H9 (cell line): ENCODE data around the gene FAM120A. TPM values are rescaled to one million over a fixed set of nuclear protein-coding genes. Genes with fewer than 3 reads are reported as not detected.

Experiments
- DNase-seq: peaks from one replicate; pipeline ENCODE4 v3.0.0-alpha.2; 2017
- H2AFZ ChIP-seq: one replicate; pipeline ENCODE4 v1.6.1; 2013; ENCODE audit warnings: mild to moderate bottlenecking, low read length, control low read depth, moderate library complexity
- H2AK5ac ChIP-seq: 2 replicates; pipeline ENCODE4 v1.6.1; 2013; ENCODE audit warnings: low read length, control low read depth, mixed read lengths; ENCODE audit not compliant: insufficient read length
- H2BK120ac ChIP-seq: one replicate; pipeline ENCODE4 v1.6.1; 2013; ENCODE audit warnings: low read depth, mild to moderate bottlenecking, low read length, control low read depth, inconsistent platforms; ENCODE audit not compliant: poor library complexity, severe bottlenecking
- H2BK12ac ChIP-seq: 2 replicates; pipeline ENCODE4 v1.6.1; 2013; ENCODE audit warnings: low read length, control low read depth, mixed read lengths, low read depth; ENCODE audit not compliant: insufficient read length
- H2BK15ac ChIP-seq: 2 replicates; pipeline ENCODE4 v1.6.1; 2013; ENCODE audit warnings: low read depth, low read length, control low read depth
- H2BK20ac ChIP-seq: one replicate; pipeline ENCODE4 v1.6.1; 2013; ENCODE audit warnings: low read depth, mild to moderate bottlenecking, low read length, control low read depth, inconsistent platforms; ENCODE audit not compliant: poor library complexity, severe bottlenecking
- H2BK5ac ChIP-seq: 2 replicates; pipeline ENCODE4 v1.6.1; 2013; ENCODE audit warnings: low read length, control low read depth, mixed read lengths; ENCODE audit not compliant: insufficient read length
- H3K14ac ChIP-seq: 2 replicates; pipeline ENCODE4 v1.6.1; 2013; ENCODE audit warnings: low read length, control low read depth; ENCODE audit not compliant: insufficient read depth
- H3K18ac ChIP-seq: 2 replicates; pipeline ENCODE4 v1.6.1; 2013; ENCODE audit warnings: low read depth, mild to moderate bottlenecking, mixed read lengths, low read length, control low read depth; ENCODE audit not compliant: insufficient read length
- H3K23ac ChIP-seq: 2 replicates; pipeline ENCODE4 v1.6.1; 2013; ENCODE audit warnings: low read length, control low read depth, mixed read lengths, low read depth; ENCODE audit not compliant: insufficient read length
- H3K23me2 ChIP-seq: 2 replicates; pipeline ENCODE4 v1.6.1; 2013; ENCODE audit warnings: low read depth, mild to moderate bottlenecking, mixed read lengths, low read length, control low read depth; ENCODE audit not compliant: insufficient read length, poor library complexity, severe bottlenecking
- H3K27ac ChIP-seq: 2 replicates; pipeline ENCODE4 v1.5.1; 2013; ENCODE audit warnings: low read length, control low read depth, mixed read lengths, low read depth; ENCODE audit not compliant: insufficient read length
- H3K27me3 ChIP-seq: 2 replicates; pipeline ENCODE4 v1.6.1; 2013; ENCODE audit warnings: low read length, control low read depth, inconsistent platforms; ENCODE audit not compliant: insufficient read depth
- H3K4ac ChIP-seq: 2 replicates; pipeline ENCODE4 v1.6.1; 2013; ENCODE audit warnings: low read depth, mild to moderate bottlenecking, control low read depth, inconsistent platforms, low read length, moderate library complexity
- H3K4me1 ChIP-seq: 2 replicates; pipeline ENCODE4 v1.6.1; 2013; ENCODE audit warnings: low read length, control low read depth, inconsistent platforms; ENCODE audit not compliant: insufficient read depth
- H3K4me2 ChIP-seq: 2 replicates; pipeline ENCODE4 v1.6.1; 2013; ENCODE audit warnings: low read length, control low read depth, mixed read lengths; ENCODE audit not compliant: insufficient read length, insufficient read depth
- H3K56ac ChIP-seq: 2 replicates; pipeline ENCODE4 v1.6.1; 2013; ENCODE audit warnings: low read depth, mild to moderate bottlenecking, mixed read lengths, low read length, control low read depth; ENCODE audit not compliant: insufficient read length
- H3K79me1 ChIP-seq: 2 replicates; pipeline ENCODE4 v1.6.1; 2013; ENCODE audit warnings: low read depth, mild to moderate bottlenecking, moderate library complexity, low read length, control low read depth, inconsistent platforms; ENCODE audit not compliant: insufficient read depth, poor library complexity, severe bottlenecking
- H3K79me2 ChIP-seq: 2 replicates; pipeline ENCODE4 v1.6.1; 2013; ENCODE audit warnings: low read length, control low read depth, inconsistent platforms; ENCODE audit not compliant: insufficient read depth
- H3K9ac ChIP-seq: 2 replicates; pipeline ENCODE4 v1.6.1; 2013; ENCODE audit warnings: low read length, control low read depth, mixed read lengths; ENCODE audit not compliant: insufficient read length; ENCODE audit errors: extremely low read depth
- H3K9me3 ChIP-seq: one replicate; pipeline ENCODE4 v1.6.1; 2013; ENCODE audit warnings: low read depth, low read length, inconsistent platforms; ENCODE audit not compliant: control insufficient read depth
- H3T11ph ChIP-seq: one replicate; pipeline ENCODE4 v1.6.1; 2013; ENCODE audit warnings: mild to moderate bottlenecking, low read length, control low read depth, inconsistent platforms
- H4K20me1 ChIP-seq: one replicate; pipeline ENCODE4 v1.6.1; 2013; ENCODE audit not compliant: control insufficient read depth, insufficient read length, insufficient read depth
- H4K5ac ChIP-seq: 2 replicates; pipeline ENCODE4 v1.6.1; 2013; ENCODE audit warnings: low read depth, mild to moderate bottlenecking, mixed read lengths, low read length, control low read depth; ENCODE audit not compliant: insufficient read length
- H4K8ac ChIP-seq: replicated peaks from 2 replicates; pipeline ENCODE4 v1.6.1; 2013; ENCODE audit warnings: low read length, control low read depth, mixed read lengths, low read depth; ENCODE audit not compliant: insufficient read length
- H4K91ac ChIP-seq: 2 replicates; pipeline ENCODE4 v1.6.1; 2013; ENCODE audit warnings: low read depth, mild to moderate bottlenecking, moderate library complexity, mixed read lengths, low read length, control low read depth; ENCODE audit not compliant: insufficient read length
- H3K27ac Mint-ChIP-seq, 3 experiments: 2 replicates in 2 of 3; 3 replicates in 1 of 3; pipeline ENCODE4 v1.8.0; 2020 to 2021; ENCODE audit warnings: mixed read lengths in 3 of 3, mild to moderate bottlenecking in 1 of 3, moderate library complexity in 1 of 3
- H3K27me3 Mint-ChIP-seq: 2 replicates; pipeline ENCODE4 v1.8.0; 2021; ENCODE audit warnings: low read depth, mild to moderate bottlenecking, moderate library complexity, mixed read lengths
- H3K36me3 Mint-ChIP-seq, 3 experiments: 2 replicates in 2 of 3; 3 replicates in 1 of 3; pipeline ENCODE4 v1.8.0; 2020 to 2021; ENCODE audit warnings: low read depth in 3 of 3, mixed read lengths in 3 of 3; ENCODE audit not compliant: insufficient read depth in 1 of 3
- H3K4me1 Mint-ChIP-seq, 2 experiments: 2 replicates each; pipeline ENCODE4 v1.8.0; 2020; ENCODE audit warnings: mixed read lengths in 2 of 2
- H3K4me3 Mint-ChIP-seq, 2 experiments: 2 replicates in 1 of 2; 3 replicates in 1 of 2; pipeline ENCODE4 v1.8.0; 2020 to 2021; ENCODE audit warnings: mild to moderate bottlenecking in 2 of 2, mixed read lengths in 2 of 2, moderate library complexity in 1 of 2
- H3K9me3 Mint-ChIP-seq, 2 experiments: 2 replicates in 1 of 2; 3 replicates in 1 of 2; pipeline ENCODE4 v1.8.0; 2020; ENCODE audit warnings: mild to moderate bottlenecking in 2 of 2, mixed read lengths in 2 of 2, moderate library complexity in 1 of 2
- whole genome bisulfite sequencing: extraction: QIAGEN DNeasy Blood & Tissue Kit; methylation state at CpG from one replicate; pipeline ENCODE4 v1.1.7; 2013; ENCODE audit warnings: missing lambda C conversion rate, low lambda C conversion rate, mixed read lengths; ENCODE audit not compliant: insufficient read length; ENCODE audit errors: extremely low coverage; 5-methylcytosine and 5-hydroxymethylcytosine counted together
- total RNA-seq: library from RNA; stranded (reverse); gene quantifications from 2 replicates; pipeline ENCODE4 v1.2.1, GENCODE V29; 2021
- TF ChIP-seq, protein P1 (sequence below): fragments of 200-600 bp; sonication (generic); conservative IDR thresholded peaks from 3 replicates; pipeline ENCODE4 v1.8.0; 2021; ENCODE audit warnings: antibody characterized with exemption, mild to moderate bottlenecking

The FAM120A gene
- total RNA-seq, 1 experiment from 2014 or later, result 57.7 TPM

DNA sequence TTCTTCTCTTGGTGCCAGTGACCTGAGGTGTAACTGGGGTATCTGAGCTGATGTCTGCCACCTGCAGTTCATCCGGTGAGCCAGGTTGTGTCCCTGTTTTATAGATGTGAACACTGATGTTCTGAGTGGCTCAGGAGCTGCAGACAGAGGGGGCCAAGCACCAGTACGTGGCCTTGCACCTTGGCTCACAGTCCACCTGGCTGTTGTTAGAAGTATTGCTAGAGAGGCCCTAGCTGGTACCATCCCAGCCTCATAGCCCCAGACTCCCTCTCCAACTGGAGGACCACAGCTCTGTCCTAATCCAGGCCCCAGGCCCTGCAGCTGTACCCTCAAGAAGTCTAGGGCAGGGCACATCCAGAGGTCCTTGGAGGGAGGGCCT lies 141.1 kb downstream of the FAM120A start:
- no peak overlapping the region for H4K91ac ChIP-seq
- no peak overlapping the region for H3K27ac ChIP-seq
- no peak overlapping the region for H2BK20ac ChIP-seq
- H3K79me1 ChIP-seq, result no peaks in the 10 kb centered on the region
- H3K36me3 Mint-ChIP-seq, result no peaks in the 10 kb centered on the region
- H3K27ac Mint-ChIP-seq, result peak overlapping the region in 1 of 3 experiments; percentile 12; a peak in 2 of 7 replicates
- H3K27me3 ChIP-seq, result no peaks in the 10 kb centered on the region
- H3K4me1 Mint-ChIP-seq, result peaks cover 28 to 43% of the 10 kb centered on the region in 2 experiments
- H3K9ac ChIP-seq, result no peak overlapping the region
- no peaks in the 10 kb centered on the region for H3K79me2 ChIP-seq
- no peak overlapping the region for H3K56ac ChIP-seq
- H2AK5ac ChIP-seq, result no peak overlapping the region
- H2BK5ac ChIP-seq, result no peak overlapping the region
- H3K18ac ChIP-seq, result no peak overlapping the region
- H4K20me1 ChIP-seq, result no peaks in the 10 kb centered on the region
- peak; percentile 85 for DNase-seq
- no peaks in the 10 kb centered on the region for H3K4me1 ChIP-seq
- no peak overlapping the region for H3K14ac ChIP-seq
- H3K4me3 Mint-ChIP-seq, result no peak overlapping the region
- no peak overlapping the region for H2AFZ ChIP-seq
- H3K9me3 Mint-ChIP-seq, result no peaks in the 10 kb centered on the region; a peak in 1 of 5 replicates
- no peak overlapping the region for H3K4me2 ChIP-seq
- no CpG with 5 or more reads among the region's 2 CpGs for WGBS
- H3K4ac ChIP-seq, result no peak overlapping the region
- no peak overlapping the region for H2BK15ac ChIP-seq
- H4K5ac ChIP-seq, result no peak overlapping the region
- no peaks in the 10 kb centered on the region for H3K9me3 ChIP-seq
- no peak overlapping the region for H3T11ph ChIP-seq
- H3K23me2 ChIP-seq, result no peaks in the 10 kb centered on the region
- no peak overlapping the region for H2BK120ac ChIP-seq
- no peak overlapping the region for H3K23ac ChIP-seq
- H2BK12ac ChIP-seq, result no peak overlapping the region
- no peak overlapping the region for H4K8ac ChIP-seq
- H3K27me3 Mint-ChIP-seq, result no peaks in the 10 kb centered on the region
- TF ChIP-seq, protein P1, sequence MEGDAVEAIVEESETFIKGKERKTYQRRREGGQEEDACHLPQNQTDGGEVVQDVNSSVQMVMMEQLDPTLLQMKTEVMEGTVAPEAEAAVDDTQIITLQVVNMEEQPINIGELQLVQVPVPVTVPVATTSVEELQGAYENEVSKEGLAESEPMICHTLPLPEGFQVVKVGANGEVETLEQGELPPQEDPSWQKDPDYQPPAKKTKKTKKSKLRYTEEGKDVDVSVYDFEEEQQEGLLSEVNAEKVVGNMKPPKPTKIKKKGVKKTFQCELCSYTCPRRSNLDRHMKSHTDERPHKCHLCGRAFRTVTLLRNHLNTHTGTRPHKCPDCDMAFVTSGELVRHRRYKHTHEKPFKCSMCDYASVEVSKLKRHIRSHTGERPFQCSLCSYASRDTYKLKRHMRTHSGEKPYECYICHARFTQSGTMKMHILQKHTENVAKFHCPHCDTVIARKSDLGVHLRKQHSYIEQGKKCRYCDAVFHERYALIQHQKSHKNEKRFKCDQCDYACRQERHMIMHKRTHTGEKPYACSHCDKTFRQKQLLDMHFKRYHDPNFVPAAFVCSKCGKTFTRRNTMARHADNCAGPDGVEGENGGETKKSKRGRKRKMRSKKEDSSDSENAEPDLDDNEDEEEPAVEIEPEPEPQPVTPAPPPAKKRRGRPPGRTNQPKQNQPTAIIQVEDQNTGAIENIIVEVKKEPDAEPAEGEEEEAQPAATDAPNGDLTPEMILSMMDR, result peak; percentile 64
